ENCODE results near the gene DENND1A. TPM values are rescaled to one million over a fixed set of nuclear protein-coding genes. Genes with fewer than 3 reads are reported as not detected.

The DENND1A gene
- total and polyA plus RNA-seq, 7 donors, result 12.8 to 33.2 (median 19.2) TPM

DNA sequence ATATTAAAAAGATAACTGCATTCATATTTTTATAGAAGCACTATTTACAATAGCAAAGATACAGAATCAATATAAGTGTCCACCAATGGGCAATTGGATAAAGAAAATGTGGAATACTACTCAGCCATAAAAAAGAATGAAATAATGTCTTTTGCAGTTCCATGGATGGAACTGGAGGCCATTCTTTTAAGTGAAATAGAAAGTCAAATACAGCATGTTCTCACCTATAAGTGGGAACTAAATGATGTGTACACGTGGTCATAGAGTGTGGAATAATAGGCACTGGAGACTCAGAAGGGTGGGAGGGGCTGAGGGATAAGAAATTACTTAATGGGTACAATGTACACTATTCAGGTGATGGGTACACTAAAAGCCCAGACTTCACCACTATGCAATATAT is 53.2 kb downstream of the DENND1A start:
- Histone ChIP-seq H3K9me3 (no peaks in the 10 kb centered on the region), H3K27me3 (no peaks in the 10 kb centered on the region), H3K4me3 (no peak overlapping the region), H3K27ac (no peak overlapping the region), H3K36me3 (peaks cover 0 to 27% (median 4%) of the 10 kb centered on the region in 4 donors), H3K4me1 (no peaks in the 10 kb centered on the region)
- WGBS, 2 donors, result 94 to 96% methylated on average over 1 of the region's 1 CpG
- no peak for DNase-seq
- intact Hi-C loops (cut with DNase I), result no loop called here
- TF ChIP-seq POLR2A (IDR thresholded peaks at IDR 0.05) (no peak), POLR2AphosphoS5 (IDR thresholded peaks at IDR 0.05) (no peak), EP300 (IDR thresholded peaks at IDR 0.05) (no peak)
- TF ChIP-seq, protein P1, sequence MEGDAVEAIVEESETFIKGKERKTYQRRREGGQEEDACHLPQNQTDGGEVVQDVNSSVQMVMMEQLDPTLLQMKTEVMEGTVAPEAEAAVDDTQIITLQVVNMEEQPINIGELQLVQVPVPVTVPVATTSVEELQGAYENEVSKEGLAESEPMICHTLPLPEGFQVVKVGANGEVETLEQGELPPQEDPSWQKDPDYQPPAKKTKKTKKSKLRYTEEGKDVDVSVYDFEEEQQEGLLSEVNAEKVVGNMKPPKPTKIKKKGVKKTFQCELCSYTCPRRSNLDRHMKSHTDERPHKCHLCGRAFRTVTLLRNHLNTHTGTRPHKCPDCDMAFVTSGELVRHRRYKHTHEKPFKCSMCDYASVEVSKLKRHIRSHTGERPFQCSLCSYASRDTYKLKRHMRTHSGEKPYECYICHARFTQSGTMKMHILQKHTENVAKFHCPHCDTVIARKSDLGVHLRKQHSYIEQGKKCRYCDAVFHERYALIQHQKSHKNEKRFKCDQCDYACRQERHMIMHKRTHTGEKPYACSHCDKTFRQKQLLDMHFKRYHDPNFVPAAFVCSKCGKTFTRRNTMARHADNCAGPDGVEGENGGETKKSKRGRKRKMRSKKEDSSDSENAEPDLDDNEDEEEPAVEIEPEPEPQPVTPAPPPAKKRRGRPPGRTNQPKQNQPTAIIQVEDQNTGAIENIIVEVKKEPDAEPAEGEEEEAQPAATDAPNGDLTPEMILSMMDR (IDR thresholded peaks at IDR 0.05), result no peak

DNA sequence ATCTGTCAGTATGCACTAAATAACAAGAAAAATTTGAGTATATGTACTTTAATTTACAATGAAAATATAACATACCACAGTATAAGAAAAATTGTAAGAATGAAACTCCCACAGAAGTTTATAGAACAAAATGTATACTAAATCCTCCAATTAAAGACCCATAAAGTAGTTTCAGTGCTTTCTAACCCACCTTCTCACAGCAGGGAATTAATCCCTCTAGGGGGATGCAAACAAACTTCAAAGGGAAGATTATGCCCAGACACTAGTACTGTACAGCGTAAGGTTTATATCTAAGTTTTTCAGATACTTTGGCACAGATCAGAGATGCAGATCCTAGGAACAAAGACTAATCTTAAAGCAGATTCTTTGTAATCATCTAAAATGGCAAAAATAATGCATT is 57.2 kb downstream of the DENND1A start:
- H3K36me3 ChIP-seq, result peaks cover 0 to 25% (median 4%) of the 10 kb centered on the region in 4 donors
- 92 to 94% methylated on average over 1 of the region's 1 CpG for WGBS, 2 donors
- no peaks in the 10 kb centered on the region for H3K9me3 ChIP-seq
- peaks cover 0 to 2% (median 0%) of the 10 kb centered on the region in 4 donors for H3K4me1 ChIP-seq
- no peak overlapping the region for H3K27ac ChIP-seq
- DNase-seq, result no peak
- no peaks in the 10 kb centered on the region for H3K27me3 ChIP-seq
- TF ChIP-seq POLR2A (IDR thresholded peaks at IDR 0.05) (no peak), POLR2AphosphoS5 (IDR thresholded peaks at IDR 0.05) (no peak), EP300 (IDR thresholded peaks at IDR 0.05) (no peak)
- TF ChIP-seq, protein P1 (IDR thresholded peaks at IDR 0.05), result no peak
- H3K4me3 ChIP-seq, result no peak overlapping the region
- intact Hi-C loops (cut with DNase I), result no loop called here

DNA sequence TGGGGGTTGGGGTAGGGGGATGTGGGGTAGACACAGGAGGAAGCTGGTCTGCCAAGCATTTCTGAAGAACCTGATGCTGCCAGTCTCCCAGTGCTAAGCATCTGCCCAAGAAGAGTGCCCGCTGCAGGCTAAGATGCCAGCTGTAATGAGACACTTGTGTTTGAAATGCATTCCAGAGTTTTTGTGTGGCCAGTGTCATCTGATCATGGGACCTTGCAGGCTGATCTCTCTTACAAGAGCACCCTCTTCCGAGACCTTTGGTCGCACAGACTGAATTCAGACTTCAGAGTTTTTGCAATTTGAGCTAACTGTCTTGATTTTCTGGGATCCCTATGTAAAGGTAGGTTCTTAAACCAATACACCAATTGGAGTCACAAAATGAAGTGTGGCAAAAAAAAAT is 58.1 kb downstream of the DENND1A start:
- DNase-seq, result no peak
- no peaks in the 10 kb centered on the region for H3K9me3 ChIP-seq
- no peak overlapping the region for H3K27ac ChIP-seq
- H3K27me3 ChIP-seq, result no peaks in the 10 kb centered on the region
- peaks cover 0 to 2% (median 0%) of the 10 kb centered on the region in 4 donors for H3K4me1 ChIP-seq
- H3K36me3 ChIP-seq, result peaks cover 0 to 16% (median 1%) of the 10 kb centered on the region in 4 donors
- no peak overlapping the region for H3K4me3 ChIP-seq
- intact Hi-C loops (cut with DNase I), result no loop called here
- no peak for TF ChIP-seq POLR2AphosphoS5 (IDR thresholded peaks at IDR 0.05)
- TF ChIP-seq EP300 (IDR thresholded peaks at IDR 0.05), result no peak
- TF ChIP-seq, protein P1 (IDR thresholded peaks at IDR 0.05), result no peak
- WGBS, 2 donors, result 97 to 99% methylated on average over 3 of the region's 3 CpGs

DNA sequence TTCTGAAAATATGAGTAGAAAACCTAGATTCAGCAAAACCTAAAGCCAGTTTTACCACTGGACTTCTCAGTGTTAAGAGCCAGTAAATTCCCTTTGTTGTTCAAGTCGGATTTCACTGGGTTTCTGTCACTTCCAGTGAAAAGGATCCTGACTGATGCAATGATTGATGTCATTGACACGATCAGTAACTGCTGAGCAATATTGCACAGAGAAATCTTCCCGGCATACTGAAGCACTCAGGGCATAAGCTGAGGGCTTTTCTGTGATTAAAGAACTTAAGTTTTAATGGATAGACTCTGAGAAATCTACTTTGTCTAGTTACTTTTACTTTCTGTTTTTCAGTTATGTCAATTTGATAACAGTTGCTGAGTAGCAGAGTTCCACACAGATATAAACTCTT is 61.9 kb downstream of the DENND1A start:
- Histone ChIP-seq H3K36me3 (no peaks in the 10 kb centered on the region), H3K27ac (peak overlapping the region in 1 of 4 donors; percentile 30), H3K9me3 (no peaks in the 10 kb centered on the region), H3K27me3 (no peaks in the 10 kb centered on the region), H3K4me1 (peaks cover 0 to 5% (median 2%) of the 10 kb centered on the region in 4 donors), H3K4me3 (no peak overlapping the region)
- intact Hi-C loops (cut with DNase I), result no loop called here
- TF ChIP-seq, protein P1 (IDR thresholded peaks at IDR 0.05), result no peak
- no peak for TF ChIP-seq EP300 (IDR thresholded peaks at IDR 0.05)
- TF ChIP-seq POLR2A (IDR thresholded peaks at IDR 0.05), result no peak
- no peak for TF ChIP-seq POLR2AphosphoS5 (IDR thresholded peaks at IDR 0.05)
- WGBS, 2 donors, result 78 to 79% methylated on average over 3 of the region's 3 CpGs
- DNase-seq, result no peak

DNA sequence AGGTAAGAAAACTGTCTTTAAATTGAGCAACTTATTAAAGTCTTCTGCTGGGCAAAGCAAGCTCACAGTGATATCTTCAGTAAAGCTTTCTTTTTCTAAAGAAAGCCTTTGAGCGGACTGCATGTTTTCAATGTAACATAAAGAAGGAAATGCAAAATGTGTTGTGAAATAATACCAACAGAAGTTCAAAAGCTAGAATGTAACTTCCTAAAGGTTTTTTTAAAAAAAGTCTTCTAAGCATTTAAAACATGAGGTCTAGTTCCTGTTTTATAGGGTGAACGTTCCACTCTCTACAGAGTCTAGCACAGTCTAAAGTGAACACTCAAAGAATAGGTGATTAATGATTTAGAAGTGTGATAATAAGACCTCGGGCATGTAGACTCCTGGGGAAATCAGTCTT is 62.9 kb downstream of the DENND1A start:
- Histone ChIP-seq H3K27me3 (no peaks in the 10 kb centered on the region), H3K36me3 (no peaks in the 10 kb centered on the region), H3K9me3 (no peaks in the 10 kb centered on the region), H3K27ac (peak overlapping the region in 1 of 4 donors; percentile 30), H3K4me3 (no peak overlapping the region), H3K4me1 (peaks cover 0 to 6% (median 4%) of the 10 kb centered on the region in 4 donors)
- WGBS, 2 donors, result 51 to 86% methylated on average over 3 of the region's 3 CpGs
- DNase-seq, result no peak
- TF ChIP-seq EP300 (IDR thresholded peaks at IDR 0.05) (no peak), POLR2AphosphoS5 (IDR thresholded peaks at IDR 0.05) (no peak), POLR2A (IDR thresholded peaks at IDR 0.05) (no peak)
- TF ChIP-seq, protein P1 (IDR thresholded peaks at IDR 0.05), result no peak
- intact Hi-C loops (cut with DNase I), result no loop called here
